Measurements from ENCODE around the gene AFF2. TPM values are rescaled to one million over a fixed set of nuclear protein-coding genes. Genes with fewer than 3 reads are reported as not detected.
"Not testable (repeated sequence)": the region's sequence is repeated elsewhere in the genome, so short reads cannot be mapped to it uniquely, and the experiment has no call there.

The AFF2 gene
- total RNA-seq, 6 donors from 2014 or later, result 6.1 to 17.4 (median 9.7) TPM

DNA sequence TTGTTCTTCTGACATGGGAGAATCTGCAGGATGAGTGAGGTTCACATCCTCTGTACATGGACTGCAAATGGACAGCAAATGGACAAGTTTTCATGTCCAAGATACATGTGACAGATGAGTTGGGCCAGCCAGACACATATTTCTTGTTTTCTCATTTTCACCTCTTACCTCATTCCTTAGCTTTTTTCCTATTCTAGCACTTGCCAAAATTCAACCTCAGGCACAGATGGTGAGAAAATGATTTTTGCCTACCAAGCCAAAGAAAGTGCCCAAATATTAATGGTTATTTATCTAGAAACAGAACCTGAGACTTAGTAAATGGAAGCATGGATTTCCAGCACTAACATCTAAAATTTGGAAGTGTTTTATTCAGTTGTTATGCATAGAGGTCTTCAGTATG lies 402.2 kb downstream of the AFF2 start:
- Histone ChIP-seq H3K27ac (no peak overlapping the region), H3K36me3 (no peaks in the 10 kb centered on the region), H3K27me3 (no peaks in the 10 kb centered on the region), H3K4me3 (no peak overlapping the region), H3K4me1 (no peaks in the 10 kb centered on the region), H3K9me3 (no peaks in the 10 kb centered on the region)
- ATAC-seq (ENCODE audit: low FRiP score in 2 of 2), result no peak
- DNase-seq, result no peak
- no peak for TF ChIP-seq POLR2A (IDR thresholded peaks at IDR 0.05)
- TF ChIP-seq, protein P1, sequence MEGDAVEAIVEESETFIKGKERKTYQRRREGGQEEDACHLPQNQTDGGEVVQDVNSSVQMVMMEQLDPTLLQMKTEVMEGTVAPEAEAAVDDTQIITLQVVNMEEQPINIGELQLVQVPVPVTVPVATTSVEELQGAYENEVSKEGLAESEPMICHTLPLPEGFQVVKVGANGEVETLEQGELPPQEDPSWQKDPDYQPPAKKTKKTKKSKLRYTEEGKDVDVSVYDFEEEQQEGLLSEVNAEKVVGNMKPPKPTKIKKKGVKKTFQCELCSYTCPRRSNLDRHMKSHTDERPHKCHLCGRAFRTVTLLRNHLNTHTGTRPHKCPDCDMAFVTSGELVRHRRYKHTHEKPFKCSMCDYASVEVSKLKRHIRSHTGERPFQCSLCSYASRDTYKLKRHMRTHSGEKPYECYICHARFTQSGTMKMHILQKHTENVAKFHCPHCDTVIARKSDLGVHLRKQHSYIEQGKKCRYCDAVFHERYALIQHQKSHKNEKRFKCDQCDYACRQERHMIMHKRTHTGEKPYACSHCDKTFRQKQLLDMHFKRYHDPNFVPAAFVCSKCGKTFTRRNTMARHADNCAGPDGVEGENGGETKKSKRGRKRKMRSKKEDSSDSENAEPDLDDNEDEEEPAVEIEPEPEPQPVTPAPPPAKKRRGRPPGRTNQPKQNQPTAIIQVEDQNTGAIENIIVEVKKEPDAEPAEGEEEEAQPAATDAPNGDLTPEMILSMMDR (IDR thresholded peaks at IDR 0.05), result no peak
- TF ChIP-seq EP300 (IDR thresholded peaks at IDR 0.05), result no peak
- TF ChIP-seq POLR2AphosphoS5 (IDR thresholded peaks at IDR 0.05), result no peak

DNA sequence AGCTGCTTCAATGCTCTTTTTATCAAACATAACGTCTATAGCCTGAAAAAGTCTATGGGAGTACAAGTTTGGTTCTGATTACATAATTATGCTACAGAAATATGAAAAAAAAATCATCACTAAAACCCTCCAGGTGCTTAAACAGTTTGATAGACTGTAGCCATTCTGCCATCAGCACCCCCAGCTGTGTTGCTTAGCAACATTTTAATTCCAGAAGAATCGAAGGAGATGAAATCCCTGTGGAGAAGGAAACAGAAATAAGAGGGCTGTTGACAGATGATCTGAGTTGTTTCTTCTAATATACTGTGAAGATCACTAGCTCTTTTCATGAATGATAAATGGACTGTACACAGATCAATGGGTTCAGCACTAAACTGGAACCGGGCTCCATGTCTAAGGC lies 402.8 kb downstream of the AFF2 start:
- Histone ChIP-seq H3K27me3 (no peaks in the 10 kb centered on the region), H3K4me1 (no peaks in the 10 kb centered on the region), H3K9me3 (no peaks in the 10 kb centered on the region), H3K4me3 (no peak overlapping the region), H3K27ac (no peak overlapping the region), H3K36me3 (no peaks in the 10 kb centered on the region)
- ATAC-seq (ENCODE audit: low FRiP score in 2 of 2) (no peak), DNase-seq (no peak)
- TF ChIP-seq POLR2AphosphoS5 (IDR thresholded peaks at IDR 0.05) (no peak), EP300 (IDR thresholded peaks at IDR 0.05) (no peak), POLR2A (IDR thresholded peaks at IDR 0.05) (no peak)
- TF ChIP-seq, protein P1 (IDR thresholded peaks at IDR 0.05), result no peak
- WGBS, 2 donors, result 61 to 87% methylated on average over 3 of the region's 3 CpGs

DNA sequence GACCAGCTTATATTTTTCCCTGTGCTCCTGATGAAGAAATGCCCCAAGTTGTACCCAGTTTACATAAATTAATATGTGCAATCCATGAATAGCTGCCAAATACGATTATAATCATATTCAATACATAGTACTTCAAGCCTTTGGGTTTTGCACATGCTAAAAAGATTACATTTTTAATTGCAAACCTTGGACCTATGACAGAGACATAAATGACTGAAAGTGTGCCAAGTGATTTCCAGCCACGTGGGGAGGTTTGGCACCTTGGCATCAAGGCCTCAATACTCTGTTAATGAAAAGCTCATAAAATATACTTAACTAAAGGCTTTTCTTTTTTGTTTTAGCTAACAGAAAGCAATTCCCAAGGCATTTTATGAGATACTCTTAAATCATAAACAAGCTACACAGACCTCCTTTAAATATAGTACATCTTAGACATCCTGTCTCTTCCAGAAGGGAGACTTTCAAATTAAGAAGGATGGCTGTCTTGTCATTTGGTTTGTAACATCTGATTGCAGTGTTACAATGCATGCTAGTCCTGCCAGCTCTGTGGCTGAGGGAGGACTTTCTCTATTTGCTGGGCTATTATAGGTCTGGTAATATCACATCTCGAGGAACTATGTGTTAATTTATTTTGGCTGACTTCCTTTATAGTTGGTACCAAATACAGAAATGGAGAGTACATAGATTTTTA lies 404.1 kb downstream of the AFF2 start:
- H3K4me1 ChIP-seq, result no peaks in the 10 kb centered on the region
- H3K27ac ChIP-seq, result no peak overlapping the region
- 41 to 48% methylated on average over 3 of the region's 3 CpGs for WGBS, 2 donors
- TF ChIP-seq EP300 (IDR thresholded peaks at IDR 0.05), result no peak
- TF ChIP-seq, protein P1 (IDR thresholded peaks at IDR 0.05), result no peak
- TF ChIP-seq POLR2AphosphoS5 (IDR thresholded peaks at IDR 0.05), result no peak
- TF ChIP-seq POLR2A (IDR thresholded peaks at IDR 0.05), result no peak
- no peak for ATAC-seq (ENCODE audit: low FRiP score in 2 of 2)
- no peaks in the 10 kb centered on the region for H3K9me3 ChIP-seq
- DNase-seq, result no peak
- no peaks in the 10 kb centered on the region for H3K27me3 ChIP-seq
- no peaks in the 10 kb centered on the region for H3K36me3 ChIP-seq
- no peak overlapping the region for H3K4me3 ChIP-seq

DNA sequence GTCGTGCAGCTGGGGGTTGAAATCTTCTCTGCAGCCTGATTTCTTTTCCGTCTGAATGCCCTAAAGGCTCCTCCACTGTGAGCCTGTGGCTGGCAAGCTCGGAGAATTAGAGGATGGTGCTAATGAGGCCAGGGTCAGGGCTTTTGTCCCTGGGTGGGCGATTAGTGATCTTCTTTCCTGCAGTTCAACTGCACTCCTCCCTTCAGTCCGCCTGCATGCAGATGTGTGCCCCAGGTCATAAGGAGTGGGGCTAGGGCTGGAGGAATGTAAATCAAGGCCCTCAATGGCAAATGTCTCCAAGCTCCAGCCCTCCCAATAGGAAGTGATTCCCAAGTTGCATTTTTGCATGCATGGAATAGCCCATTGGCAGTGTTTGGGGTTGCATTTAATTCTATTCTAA lies 405.0 kb downstream of the AFF2 start:
- Histone ChIP-seq H3K36me3 (no peaks in the 10 kb centered on the region), H3K27me3 (no peaks in the 10 kb centered on the region), H3K9me3 (no peaks in the 10 kb centered on the region), H3K4me3 (no peak overlapping the region), H3K27ac (no peak overlapping the region), H3K4me1 (no peaks in the 10 kb centered on the region)
- WGBS, 2 donors, result 63 to 92% methylated on average over 5 of the region's 5 CpGs
- no peak for ATAC-seq (ENCODE audit: low FRiP score in 2 of 2)
- no peak for DNase-seq
- TF ChIP-seq POLR2AphosphoS5 (IDR thresholded peaks at IDR 0.05) (no peak), POLR2A (IDR thresholded peaks at IDR 0.05) (no peak), EP300 (IDR thresholded peaks at IDR 0.05) (no peak)
- TF ChIP-seq, protein P1 (IDR thresholded peaks at IDR 0.05), result no peak

DNA sequence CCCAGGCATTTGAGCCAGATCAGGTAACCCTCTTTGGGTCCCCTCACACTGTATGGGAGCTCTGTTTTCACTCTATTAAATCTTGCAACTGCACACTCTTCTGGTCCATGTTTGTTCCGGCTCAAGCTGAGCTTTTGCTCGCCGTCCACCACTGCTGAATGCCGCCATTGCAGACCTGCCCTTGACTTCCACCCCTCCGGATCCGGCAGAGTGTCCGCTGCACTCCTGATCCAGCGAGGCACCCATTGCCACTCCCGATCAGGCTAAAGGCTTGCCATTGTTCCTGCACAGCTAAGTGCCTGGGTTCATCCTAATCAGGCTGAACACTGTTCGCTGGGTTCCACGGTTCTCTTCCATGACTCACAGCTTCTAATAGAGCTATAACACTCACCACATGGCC lies 406.2 kb downstream of the AFF2 start:
- not testable (repeated sequence) for ATAC-seq (ENCODE audit: low FRiP score in 2 of 2); H3K4me3 ChIP-seq; H3K9me3 ChIP-seq; H3K4me1 ChIP-seq; H3K27me3 ChIP-seq; H3K27ac ChIP-seq; H3K36me3 ChIP-seq
- DNase-seq, result peak in 1 of 2 donors; percentile 7
- 91 to 92% methylated on average over 4 to 11 of the region's 11 CpGs for WGBS, 2 donors

All from upper lobe of left lung (tissue), 6 donors.